Measurements from ENCODE around the gene EEF1AKMT1.

The EEF1AKMT1 gene

GRCh38 chr13:20721058-20721453 lies 52.7 kb downstream of the EEF1AKMT1 start:
- in situ Hi-C loops (cut with MboI; ENCODE audit: low sequenced_read_pairs) = no loop called here

GRCh38 chr13:20720499-20720898 lies 53.3 kb downstream of the EEF1AKMT1 start:
- in situ Hi-C loops (cut with MboI; ENCODE audit: low sequenced_read_pairs) = no loop called here

GRCh38 chr13:20719783-20720182 lies 54.0 kb downstream of the EEF1AKMT1 start:
- in situ Hi-C loops (cut with MboI; ENCODE audit: low sequenced_read_pairs) = no loop called here

GRCh38 chr13:20718958-20719566 lies 54.7 kb downstream of the EEF1AKMT1 start:
- in situ Hi-C loops (cut with MboI; ENCODE audit: low sequenced_read_pairs) = no loop called here

GRCh38 chr13:20717581-20718542 lies 55.9 kb downstream of the EEF1AKMT1 start:
- in situ Hi-C loops (cut with MboI; ENCODE audit: low sequenced_read_pairs) = no loop called here

GRCh38 chr13:20716951-20717350 lies 56.8 kb downstream of the EEF1AKMT1 start:
- in situ Hi-C loops (cut with MboI; ENCODE audit: low sequenced_read_pairs) = no loop called here

GRCh38 chr13:20715330-20715712 lies 58.4 kb downstream of the EEF1AKMT1 start:
- in situ Hi-C loops (cut with MboI; ENCODE audit: low sequenced_read_pairs) = no loop called here

GRCh38 chr13:20714563-20715329 lies 59.0 kb downstream of the EEF1AKMT1 start:
- in situ Hi-C loops (cut with MboI; ENCODE audit: low sequenced_read_pairs) = no loop called here

- in situ Hi-C loops (cut with MboI; ENCODE audit: low sequenced_read_pairs) = no loop called here
Measured at GRCh38 chr13:20714161-20714560, 59.6 kb downstream of the EEF1AKMT1 start.

GRCh38 chr13:20713751-20714150 lies 60.0 kb downstream of the EEF1AKMT1 start:
- in situ Hi-C loops (cut with MboI; ENCODE audit: low sequenced_read_pairs) = no loop called here

GRCh38 chr13:20713014-20713376 lies 60.8 kb downstream of the EEF1AKMT1 start:
- in situ Hi-C loops (cut with MboI; ENCODE audit: low sequenced_read_pairs) = no loop called here

GRCh38 chr13:20711301-20712044 lies 62.3 kb downstream of the EEF1AKMT1 start:
- in situ Hi-C loops (cut with MboI; ENCODE audit: low sequenced_read_pairs) = no loop called here

GRCh38 chr13:20709782-20710181 lies 64.0 kb downstream of the EEF1AKMT1 start:
- in situ Hi-C loops (cut with MboI; ENCODE audit: low sequenced_read_pairs) = no loop called here

GRCh38 chr13:20709369-20709768 lies 64.4 kb downstream of the EEF1AKMT1 start:
- in situ Hi-C loops (cut with MboI; ENCODE audit: low sequenced_read_pairs) = no loop called here

- in situ Hi-C loops (cut with MboI; ENCODE audit: low sequenced_read_pairs) = no loop called here
Measured at GRCh38 chr13:20708216-20708615, 65.5 kb downstream of the EEF1AKMT1 start.

GRCh38 chr13:20706661-20707060 lies 67.1 kb downstream of the EEF1AKMT1 start:
- in situ Hi-C loops (cut with MboI; ENCODE audit: low sequenced_read_pairs) = no loop called here

- in situ Hi-C loops (cut with MboI; ENCODE audit: low sequenced_read_pairs) = no loop called here
Measured at GRCh38 chr13:20704459-20705069, 69.2 kb downstream of the EEF1AKMT1 start.

GRCh38 chr13:20703780-20704458 lies 69.8 kb downstream of the EEF1AKMT1 start:
- in situ Hi-C loops (cut with MboI; ENCODE audit: low sequenced_read_pairs) = no loop called here

- in situ Hi-C loops (cut with MboI; ENCODE audit: low sequenced_read_pairs) = no loop called here
Measured at GRCh38 chr13:20702915-20703779, 70.6 kb downstream of the EEF1AKMT1 start, which contains the start of gene IL17D. TSS of gene IL17D (plus strand) at chr13:20703699. CDS start at chr13:20704002, 303 bp downstream.
